ENCODE measurements around the gene IGFL4.
A peak's percentile ranks its signal among the peaks of the same experiment; 100 is the strongest.

IGFL4 gene

DNA sequence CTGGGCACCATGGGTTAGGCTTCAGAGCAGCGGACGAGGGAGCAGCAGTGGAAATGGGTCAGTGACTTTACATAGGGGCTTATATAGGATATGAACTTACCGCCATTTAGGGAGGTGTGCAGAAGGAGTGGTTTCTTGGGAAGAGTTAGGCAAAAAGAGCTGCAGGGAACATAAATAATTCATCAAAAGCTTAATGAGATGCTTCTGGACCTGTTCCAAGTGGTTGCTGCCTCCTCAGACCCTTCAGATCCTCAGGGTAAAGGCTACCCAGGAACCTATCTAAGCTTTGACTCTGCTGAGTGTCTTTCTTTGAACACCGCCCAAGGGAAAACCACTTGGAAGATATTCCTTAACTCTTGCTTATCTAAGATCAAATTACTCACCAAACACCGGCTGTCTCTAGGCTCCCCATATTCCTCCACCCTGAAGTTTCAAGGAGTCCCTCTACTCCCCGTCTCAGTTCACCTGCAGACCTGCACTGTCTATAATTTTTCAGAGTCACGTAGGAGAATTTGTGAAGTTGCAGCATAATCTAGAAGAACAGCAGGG lies at the start of gene IGFL4:
Gene IGFL4 (minus strand): TSS at position 51 of the 549 bp plus-strand sequence. CDS start 40 bp downstream, at position 11.
- no peak for DNase-seq (ENCODE audit: low read depth in 2 of 3, low spot score in 2 of 3)

DNA sequence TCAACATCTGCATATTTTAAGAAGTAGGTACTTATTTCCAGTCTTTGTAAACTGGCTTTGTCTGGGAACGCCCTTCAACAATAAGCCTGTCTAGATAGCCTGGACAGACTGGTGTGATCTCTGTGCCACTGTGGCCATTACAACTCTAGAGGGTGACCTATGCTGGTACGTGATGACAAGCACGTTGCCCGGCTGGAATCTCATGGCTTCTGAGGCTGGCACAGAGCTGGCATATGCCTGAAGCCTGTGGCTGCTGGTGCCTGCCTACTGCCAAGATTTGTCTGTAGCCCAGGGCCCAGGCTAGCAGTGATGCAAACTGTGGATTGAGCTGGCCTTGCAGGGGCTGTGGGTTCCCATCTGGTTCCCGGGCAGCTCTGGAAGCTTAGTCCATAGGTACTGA lies 49.6 kb upstream of the IGFL4 start:
- DNase-seq (ENCODE audit: low read depth in 2 of 3, low spot score in 2 of 3): no peak

DNA sequence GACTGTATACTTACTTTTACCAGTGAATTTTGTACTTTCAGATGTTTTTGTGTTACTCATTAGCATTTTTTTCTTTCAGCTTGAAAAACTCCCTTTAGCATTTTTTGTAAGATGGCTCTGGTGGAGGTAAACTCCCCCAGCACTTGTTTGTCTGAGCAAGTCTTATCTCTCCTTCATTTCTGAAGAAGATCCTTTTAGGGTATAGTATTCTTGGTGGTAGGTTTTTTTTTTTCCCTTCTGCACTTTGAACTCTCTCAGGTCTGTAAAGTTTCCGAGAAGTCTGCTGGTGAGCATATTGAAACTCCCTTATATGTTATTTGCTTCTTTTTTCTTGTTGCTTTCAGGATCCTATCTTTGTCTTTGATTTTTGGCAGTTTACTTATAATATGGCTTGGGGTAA lies 48.6 kb upstream of the IGFL4 start:
- DNase-seq (ENCODE audit: low read depth in 2 of 3, low spot score in 2 of 3): no peak

DNA sequence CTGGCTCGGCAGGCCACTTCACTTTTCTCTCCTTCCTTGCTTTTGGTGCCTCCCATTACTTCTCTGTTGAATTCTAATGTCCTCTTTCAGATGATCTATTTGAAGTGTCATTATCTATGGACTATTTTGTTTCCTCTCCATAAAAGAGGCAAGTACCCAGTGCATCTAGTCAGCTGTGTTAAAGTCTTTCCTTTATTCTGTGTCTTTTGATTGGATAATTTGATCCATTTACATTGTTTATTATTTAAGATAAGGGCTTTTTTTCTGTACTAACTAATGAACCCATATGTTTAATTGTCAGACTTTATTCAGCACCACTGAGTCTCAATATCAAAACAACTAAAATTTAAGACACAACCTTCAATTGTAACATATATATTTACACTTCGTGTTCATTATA lies 47.3 kb upstream of the IGFL4 start:
- no peak for DNase-seq (ENCODE audit: low read depth in 2 of 3, low spot score in 2 of 3)

DNA sequence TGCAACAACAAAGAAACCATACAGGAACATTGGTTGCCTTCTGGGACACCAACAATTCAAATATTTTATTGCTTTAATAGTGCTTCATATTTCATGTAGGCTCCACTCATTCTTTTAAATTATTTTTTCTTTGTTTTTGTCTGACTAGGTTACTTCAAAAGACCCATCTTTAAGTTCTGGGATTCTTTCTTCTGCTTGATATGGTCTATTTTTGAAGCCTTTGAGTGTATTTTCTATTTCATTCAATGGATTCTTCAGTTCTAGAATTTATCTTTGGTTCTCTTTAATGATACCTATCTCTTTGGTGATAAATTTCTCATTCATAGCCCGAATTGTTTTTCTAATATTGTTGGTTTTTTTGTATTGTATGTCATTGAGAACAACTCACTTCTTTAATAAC lies 45.1 kb upstream of the IGFL4 start:
- no peak for DNase-seq (ENCODE audit: low read depth in 2 of 3, low spot score in 2 of 3)

DNA sequence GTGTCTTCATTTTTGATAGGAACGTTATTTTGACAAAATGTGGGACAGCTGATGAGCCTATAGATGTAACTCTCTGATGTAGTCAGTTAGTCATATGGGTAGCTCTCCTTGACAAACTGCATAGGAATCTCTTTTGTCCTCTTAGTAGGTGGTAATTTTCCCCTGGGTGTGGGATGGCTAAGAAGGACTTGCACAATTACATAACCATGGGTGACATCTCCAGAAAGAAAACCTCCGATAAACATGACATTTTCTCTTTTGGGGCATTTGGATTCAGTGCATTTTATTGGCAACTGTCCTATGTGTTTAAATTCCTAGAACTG lies 41.9 kb upstream of the IGFL4 start:
- no peak for DNase-seq (ENCODE audit: low read depth in 2 of 3, low spot score in 2 of 3)

DNA sequence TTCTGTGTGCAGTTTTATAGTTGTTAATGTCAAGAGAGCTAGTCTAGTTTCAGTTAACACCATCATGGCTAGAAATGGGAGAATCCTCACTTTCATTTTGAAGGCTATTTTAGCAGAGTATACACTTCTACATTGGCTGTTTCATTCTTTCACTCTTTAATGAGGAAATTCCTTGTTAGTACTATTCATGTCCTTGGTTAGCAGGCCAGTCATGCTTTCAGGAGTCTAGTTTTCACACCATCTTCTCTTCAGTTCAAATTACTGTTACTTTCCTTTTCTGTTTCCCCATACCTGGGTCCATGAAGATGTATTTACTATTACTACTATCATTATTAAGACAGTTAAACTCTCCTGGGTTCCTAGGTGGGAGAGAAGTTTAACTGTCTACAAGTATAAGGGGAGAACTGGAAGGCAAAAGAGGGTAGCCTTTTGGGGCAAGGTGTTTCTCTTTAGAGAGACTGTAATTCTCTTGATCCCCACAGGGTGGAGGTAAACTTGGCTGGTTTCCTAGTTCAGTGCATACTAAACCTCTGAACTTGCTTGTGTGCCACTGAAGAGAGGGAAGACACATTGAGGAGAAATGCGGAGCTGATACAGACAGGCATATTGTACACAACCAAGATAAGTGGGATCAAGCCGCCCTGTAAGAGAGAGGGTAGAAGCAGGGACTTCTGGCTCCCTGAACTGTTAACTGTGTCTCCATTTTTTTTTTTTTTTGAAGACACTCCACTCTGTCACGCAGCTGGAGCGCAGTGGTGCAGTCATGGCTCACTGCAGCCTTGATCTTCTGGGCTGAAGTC lies 41.3 kb upstream of the IGFL4 start:
- no peak for DNase-seq (ENCODE audit: low read depth in 2 of 3, low spot score in 2 of 3)

DNA sequence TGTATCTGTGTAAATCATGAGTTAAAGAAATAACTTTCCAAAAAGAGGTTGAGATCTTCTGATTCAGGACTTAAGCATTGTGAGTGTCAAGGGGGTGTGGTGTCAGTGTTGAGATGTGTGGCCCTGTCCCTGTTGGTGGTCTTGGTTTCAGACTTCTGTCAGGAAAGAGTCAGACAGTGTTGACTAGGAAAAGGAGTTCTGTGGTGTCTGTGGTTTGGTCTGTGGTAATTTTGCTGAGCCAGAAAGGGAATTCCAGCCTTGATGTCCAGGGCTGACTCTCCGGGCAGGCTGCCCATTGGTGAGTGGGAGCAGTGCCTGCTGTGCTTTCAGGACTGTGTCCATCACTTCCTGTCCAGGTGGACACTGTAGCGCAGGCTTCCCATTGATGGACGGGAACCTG lies 39.8 kb upstream of the IGFL4 start:
- no peak for DNase-seq (ENCODE audit: low read depth in 2 of 3, low spot score in 2 of 3)

DNA sequence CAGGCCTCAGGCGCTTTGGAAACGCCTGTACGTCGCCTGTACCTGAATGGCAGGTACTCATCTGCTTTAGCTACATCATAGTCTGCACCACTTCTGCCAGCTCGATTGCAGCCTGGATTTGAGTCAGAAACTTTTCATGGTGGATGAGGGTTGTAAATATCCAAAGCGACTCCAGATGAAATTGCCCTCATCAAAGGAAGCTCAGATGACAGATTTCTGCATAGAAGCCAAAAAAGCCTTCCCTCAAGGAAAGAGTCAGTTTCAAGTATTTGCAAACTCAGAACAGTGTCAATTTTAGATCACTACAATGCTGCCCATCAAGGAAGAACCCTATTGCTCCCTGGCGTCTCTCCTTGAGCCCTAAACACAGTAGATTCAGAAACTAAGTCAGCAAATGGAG lies 38.8 kb upstream of the IGFL4 start:
- no peak for DNase-seq (ENCODE audit: low read depth in 2 of 3, low spot score in 2 of 3)

DNA sequence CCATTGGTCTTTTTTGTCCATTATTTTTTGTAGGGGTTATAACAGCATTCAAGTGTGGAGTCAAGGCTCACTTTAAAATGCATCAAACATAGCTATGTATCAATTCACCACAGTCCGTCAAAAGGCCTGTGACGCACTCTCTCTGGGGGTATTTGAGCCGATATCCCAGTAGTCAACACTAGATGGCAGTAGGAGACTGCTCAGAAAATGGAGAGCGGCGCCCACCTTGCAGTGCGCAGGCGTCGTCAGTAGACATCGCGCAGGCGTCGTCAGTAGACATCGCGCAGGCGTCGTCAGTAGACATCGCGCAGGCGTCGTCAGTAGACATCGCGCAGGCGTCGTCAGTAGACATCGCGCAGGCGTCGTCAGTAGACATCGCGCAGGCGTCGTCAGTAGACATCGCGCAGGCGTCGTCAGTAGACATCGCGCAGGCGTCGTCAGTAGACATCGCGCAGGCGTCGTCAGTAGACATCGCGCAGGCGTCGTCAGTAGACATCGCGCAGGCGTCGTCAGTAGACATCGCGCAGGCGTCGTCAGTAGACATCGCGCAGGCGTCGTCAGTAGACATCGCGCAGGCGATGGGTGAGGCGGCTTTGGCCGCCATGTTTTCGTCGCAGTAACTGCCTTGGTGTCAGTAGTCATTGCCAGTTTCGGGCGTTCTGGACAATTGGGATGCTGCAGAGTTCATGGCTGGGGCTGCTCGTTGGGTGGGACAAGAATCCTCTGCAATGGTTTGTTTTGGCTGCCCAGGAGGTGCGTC lies 38.0 kb upstream of the IGFL4 start:
- peak in 1 of 3 experiments; percentile 29 for DNase-seq (ENCODE audit: low read depth in 2 of 3, low spot score in 2 of 3)

DNA sequence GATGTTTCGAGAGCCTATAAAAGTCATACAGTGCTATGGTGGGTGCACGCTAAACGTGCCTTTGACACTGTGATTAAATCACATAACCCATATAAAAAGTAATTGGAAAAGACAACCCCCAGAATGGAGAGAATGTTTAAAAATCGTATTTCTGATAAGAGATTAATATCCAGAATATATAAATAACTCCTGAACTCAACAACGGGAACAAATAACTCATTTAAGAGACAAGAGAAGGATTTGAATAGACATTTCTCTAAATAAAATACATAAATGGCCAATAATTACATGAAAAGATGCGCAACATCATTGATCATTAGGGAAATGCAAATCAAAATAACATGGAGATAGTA lies 37.0 kb upstream of the IGFL4 start:
- no peak for DNase-seq (ENCODE audit: low read depth in 2 of 3, low spot score in 2 of 3)

DNA sequence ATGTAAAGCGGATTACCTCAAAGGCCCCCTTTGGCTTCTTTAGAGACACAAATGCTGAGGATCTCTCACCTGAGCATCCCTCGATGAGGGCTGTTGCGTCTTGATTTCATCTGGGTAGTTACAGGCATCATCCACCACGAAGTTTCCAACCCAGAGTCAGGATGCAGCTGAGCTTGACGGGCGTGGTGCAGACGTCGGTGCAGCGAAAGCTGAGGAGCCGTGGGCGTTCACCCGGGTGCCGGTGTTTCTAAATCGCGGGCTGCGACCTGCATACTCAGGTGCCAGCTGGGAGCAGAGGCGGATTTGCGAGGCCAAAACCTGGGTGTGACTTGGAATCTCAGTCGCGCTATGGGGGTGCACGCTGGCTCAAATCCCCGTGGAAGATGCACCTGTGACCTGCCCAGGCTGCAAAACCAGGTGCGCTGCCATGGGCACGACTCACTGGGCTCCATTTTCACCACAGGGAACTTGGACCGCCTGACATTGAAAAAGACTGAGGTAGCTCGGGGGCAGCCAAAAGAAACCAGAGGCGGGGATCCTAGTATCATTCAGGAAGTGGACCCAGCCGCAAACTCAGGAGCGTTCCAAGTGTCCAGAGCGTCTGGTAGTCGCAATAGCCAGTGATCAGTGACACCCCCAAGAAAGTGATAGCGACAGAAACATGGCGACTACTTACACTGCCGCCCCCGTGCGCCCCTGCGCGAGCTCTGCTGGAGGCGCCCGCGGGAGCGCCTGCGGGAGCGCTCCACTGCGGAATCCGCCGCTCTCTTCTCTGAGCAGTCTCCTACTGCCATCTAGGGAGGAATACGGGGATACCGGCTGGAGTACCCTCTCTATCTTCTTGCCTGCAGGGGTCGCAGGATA lies 36.4 kb upstream of the IGFL4 start:
- DNase-seq (ENCODE audit: low read depth in 2 of 3, low spot score in 2 of 3): peak in 2 of 3 experiments; percentile 6 to 18

DNA sequence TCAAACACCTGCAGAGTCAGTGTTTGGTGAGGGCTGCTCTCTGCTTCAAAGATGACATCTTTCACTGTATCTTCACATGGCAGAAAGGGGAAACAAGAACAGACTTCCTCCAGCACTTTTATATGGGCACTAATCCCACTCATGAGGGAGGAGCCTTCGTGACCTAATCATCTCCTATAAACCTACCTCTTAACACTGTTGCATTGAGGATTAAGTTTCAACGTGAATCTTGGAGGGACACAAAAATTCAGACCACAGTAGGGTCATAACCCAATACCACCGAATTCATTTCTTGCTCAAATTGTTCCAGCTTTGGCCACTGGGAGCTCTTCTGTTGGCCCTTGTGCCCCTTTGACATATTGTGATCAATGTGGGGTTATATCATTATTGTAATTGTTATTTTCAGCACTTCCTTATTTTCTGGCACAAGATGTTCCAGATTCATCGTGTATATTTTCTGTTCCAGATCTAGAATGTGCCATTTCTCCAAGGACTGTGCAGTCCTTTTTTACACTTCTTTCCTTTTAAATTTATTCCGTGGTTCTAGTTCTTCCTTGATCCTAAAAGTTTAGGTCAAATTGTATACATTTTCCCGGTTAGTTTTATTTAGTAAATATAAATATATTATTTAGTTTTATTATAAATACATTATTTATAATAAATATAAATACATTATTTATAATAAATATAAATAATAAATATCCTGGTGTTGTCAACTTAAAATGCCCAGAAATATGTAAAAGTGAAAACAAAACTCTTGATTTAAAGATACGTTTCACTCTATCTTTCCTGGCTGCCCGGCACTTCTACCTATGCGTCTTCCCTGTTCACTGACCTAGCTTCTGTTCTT lies 35.5 kb upstream of the IGFL4 start:
- DNase-seq (ENCODE audit: low read depth in 2 of 3, low spot score in 2 of 3): no peak

DNA sequence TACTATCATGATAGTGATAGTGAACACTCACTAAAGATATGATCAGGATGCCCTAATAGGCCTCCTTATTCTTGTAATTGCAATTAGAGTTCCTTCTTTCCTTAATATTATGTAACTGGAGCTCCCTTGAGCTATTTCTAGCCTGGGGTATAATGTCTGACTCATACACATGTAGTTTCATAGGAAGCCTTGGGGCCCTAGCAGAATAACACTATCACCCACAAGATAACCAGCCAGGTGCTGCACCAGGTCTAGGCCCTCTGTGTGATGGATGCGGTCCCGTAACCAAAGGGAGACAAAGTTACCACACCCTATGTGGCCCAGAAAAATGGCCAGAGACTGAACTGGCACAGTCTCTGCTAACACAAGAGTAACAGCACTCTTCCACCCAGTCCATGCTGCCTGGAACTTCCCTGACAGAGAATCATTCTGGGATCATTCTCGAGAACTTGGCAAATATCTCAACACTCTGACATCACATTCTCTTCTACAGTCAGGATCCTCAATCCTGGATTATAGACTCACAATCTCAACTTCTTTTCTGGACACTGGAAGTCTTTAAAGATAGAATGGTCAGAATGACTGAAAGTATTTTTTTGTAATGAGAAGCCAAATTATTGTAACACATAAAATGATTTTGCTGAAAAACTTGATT lies 32.6 kb upstream of the IGFL4 start:
- no peak for DNase-seq (ENCODE audit: low read depth in 2 of 3, low spot score in 2 of 3)

DNA sequence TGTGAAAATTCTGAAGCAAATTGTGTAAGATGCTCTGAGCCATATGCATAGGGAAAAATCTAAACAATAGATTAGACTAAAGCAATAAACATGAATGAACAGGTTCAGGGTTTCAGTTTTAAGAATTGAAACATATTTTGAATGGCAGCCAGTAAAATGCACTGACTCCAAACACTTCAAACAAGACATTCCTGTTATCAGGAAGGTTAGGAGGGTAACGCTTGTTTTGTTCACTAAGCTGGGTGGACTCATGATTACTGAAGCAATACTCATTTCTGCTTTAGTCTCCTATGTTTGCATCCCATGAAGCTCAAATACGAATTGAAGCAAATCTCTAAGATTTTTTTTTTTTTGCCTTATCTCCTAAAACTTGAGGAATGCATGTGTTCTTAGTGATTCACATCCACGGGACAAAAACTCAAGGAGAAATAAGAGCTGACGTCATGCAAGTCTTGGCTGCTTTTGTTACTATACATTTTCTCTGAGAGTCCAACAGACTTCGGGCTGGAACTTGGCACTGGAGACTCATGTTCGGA lies 29.1 kb upstream of the IGFL4 start:
- DNase-seq (ENCODE audit: low read depth in 2 of 3, low spot score in 2 of 3): no peak

DNA sequence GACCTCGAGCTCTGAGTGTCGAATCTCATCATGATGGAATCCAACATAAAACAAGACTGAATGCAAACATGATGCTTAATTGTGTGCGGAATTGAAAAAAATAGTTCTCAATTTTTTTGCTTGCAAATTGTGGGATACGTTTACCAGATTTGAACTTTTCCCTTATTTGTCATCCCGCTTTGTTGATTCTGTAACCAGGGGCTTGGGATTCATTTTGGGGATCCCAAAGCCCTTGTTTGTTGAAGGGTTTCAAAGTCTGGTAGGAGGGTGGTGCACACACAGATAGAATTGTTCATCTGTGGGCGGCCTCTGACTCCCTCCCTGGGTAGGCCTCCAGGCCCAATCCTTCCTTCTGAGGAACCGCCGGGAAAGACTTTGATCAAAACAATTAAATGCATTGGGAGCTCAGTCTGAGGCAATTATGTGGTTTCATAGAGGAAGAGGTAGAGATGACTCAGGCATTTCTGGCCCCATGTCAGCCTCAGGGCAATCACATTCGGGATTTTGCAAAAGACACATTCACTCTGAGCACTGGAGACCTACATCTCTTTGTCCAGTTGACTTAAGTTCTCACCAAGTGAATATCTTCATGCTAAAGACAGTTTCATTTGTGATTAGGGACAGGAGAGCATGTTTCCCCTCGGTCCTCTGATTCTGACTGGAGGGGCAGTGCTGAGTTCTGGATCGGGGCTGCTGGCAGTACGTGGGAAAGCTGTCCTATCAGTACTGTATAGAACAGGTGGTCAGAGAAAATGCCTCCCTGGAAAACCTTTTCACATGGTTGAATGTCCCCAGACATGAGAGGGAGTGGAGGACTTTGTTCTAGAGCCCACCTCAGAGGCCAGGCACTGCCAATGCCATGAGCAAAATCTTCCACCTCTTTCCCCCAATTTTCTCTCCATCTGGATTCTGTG lies 27.8 kb upstream of the IGFL4 start:
- no peak for DNase-seq (ENCODE audit: low read depth in 2 of 3, low spot score in 2 of 3)

DNA sequence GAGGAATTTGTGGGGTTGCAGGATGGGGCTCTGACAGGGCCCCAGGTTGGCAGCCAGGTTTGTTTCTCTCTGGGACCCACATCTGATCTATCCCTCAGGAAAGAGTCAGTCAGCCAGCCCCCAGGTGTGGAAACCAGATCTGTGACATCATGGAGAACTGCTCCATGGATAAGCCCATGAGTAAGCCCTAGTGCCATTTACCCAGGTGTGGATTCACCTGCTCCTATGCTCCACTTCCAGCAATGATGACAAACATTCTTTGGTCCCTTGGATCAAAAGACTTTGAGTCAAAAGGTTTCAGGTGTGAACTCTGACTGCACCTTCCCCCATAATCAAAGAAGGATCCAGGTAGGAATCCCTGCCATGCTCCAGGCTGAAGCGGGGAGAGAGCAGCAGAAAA lies 26.9 kb upstream of the IGFL4 start:
- DNase-seq (ENCODE audit: low read depth in 2 of 3, low spot score in 2 of 3): no peak

DNA sequence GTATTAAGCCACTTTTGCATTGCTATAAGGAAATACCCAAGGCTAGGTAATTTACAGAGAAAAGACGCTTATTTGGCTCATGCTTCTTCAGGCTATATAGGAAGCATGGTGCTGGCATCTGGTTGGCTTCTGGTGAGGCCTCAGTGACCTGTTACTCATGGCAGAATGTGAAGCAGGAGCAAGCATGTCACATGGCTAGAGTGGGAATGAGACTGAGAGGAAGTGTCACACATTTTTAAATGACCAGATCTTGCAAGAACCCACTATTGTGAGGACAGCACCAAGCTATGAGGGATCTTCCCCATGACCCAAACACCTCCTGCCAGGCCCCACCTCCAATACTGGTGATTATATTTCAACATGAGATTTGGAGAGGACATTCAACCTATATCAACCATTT lies 25.7 kb upstream of the IGFL4 start:
- no peak for DNase-seq (ENCODE audit: low read depth in 2 of 3, low spot score in 2 of 3)
